Measurements from ENCODE around the gene EDN2.
A peak's percentile ranks its signal among the peaks of the same experiment; 100 is the strongest.

The EDN2 gene

DNA sequence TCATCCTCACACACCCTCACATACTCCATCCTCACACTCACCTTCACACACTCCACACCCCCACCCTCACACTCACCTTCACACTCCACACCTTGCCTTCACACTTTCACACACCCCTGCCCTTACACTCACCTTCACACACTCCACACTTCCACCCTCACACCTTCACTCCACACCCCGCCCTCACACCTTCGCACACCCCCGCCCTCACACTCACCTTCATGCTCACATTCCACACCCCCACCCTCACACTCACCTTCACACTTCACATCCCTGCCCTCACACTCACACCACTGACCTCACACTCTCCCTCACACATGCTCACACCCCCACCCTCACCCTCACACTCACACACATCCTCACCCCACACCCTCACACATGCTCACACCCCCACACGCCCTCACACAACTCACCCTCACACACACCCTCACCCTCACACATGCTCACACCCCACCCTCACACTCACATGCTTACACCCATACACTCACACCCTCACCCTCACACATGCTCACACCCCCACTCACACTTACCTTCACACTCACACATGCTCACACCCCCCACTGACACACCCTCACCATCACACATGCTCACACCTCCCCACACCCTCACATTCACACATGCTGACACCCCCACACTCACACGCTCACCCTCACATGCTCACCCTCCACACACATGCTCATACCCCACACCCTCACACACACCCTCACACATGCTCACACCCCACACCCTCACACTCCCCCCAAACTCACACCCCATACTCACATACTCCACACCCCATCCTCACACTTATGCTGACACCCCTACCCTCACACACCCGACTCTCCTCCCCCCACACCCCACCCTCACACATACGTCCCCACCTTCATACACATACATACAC lies 44.5 kb upstream of the EDN2 start:
- Histone ChIP-seq H4K8ac (ENCODE audit: low read length) (no peak overlapping the region), H3K27me3 (ENCODE audit: control insufficient read depth in 1 of 2, insufficient read depth in 1 of 2, low read length in 2 of 2) (peaks cover 20 to 21% of the 10 kb centered on the region in 2 experiments), H2BK12ac (ENCODE audit: low read length in 2 of 2) (no peak overlapping the region), H3K14ac (ENCODE audit: low read length in 2 of 2) (peak overlapping the region in 1 of 2 experiments; percentile 53), H3K4me1 (ENCODE audit: control insufficient read depth, insufficient read depth, low read depth, low read length) (peaks cover 7% of the 10 kb centered on the region), H3K18ac (ENCODE audit: low read depth in 1 of 2, low read length in 2 of 2) (no peak overlapping the region), H2AFZ (ENCODE audit: low read depth, low read length) (no peak overlapping the region), H3K9me3 (ENCODE audit: control insufficient read depth, low read length) (no peaks in the 10 kb centered on the region), H2BK5ac (ENCODE audit: low read depth, low read length, poor library complexity, severe bottlenecking) (no peak overlapping the region), H3K4me2 (ENCODE audit: low read length, poor library complexity, severe bottlenecking) (no peak overlapping the region), H3K27ac (ENCODE audit: low read length, poor library complexity, severe bottlenecking) (no peak overlapping the region), H3K23ac (ENCODE audit: low read length in 2 of 2) (no peak overlapping the region), H2BK120ac (ENCODE audit: low read depth, low read length) (no peak overlapping the region), H3K36me3 (ENCODE audit: control insufficient read depth in 1 of 2, insufficient read depth in 2 of 2, low read depth in 1 of 2, low read length in 2 of 2) (peaks cover 0 to 7% of the 10 kb centered on the region in 2 experiments), H4K91ac (ENCODE audit: low read length) (no peak overlapping the region), H2BK15ac (ENCODE audit: low read depth, poor library complexity, severe bottlenecking) (no peak overlapping the region), H3K4ac (ENCODE audit: low read depth in 1 of 2, low read length in 2 of 2) (no peak overlapping the region), H3K4me3 (ENCODE audit: insufficient read depth in 1 of 2, low read depth in 1 of 2, low read length in 2 of 2) (no peak overlapping the region), H3K9ac (ENCODE audit: low read length) (no peak overlapping the region), H3K79me1 (replicated peaks; ENCODE audit: low read length, poor library complexity, severe bottlenecking) (no peaks in the 10 kb centered on the region), H2AK5ac (ENCODE audit: low read length, severe bottlenecking) (no peak overlapping the region)
- no peak for DNase-seq
- 68% methylated on average over 7 of the region's 7 CpGs for WGBS

DNA sequence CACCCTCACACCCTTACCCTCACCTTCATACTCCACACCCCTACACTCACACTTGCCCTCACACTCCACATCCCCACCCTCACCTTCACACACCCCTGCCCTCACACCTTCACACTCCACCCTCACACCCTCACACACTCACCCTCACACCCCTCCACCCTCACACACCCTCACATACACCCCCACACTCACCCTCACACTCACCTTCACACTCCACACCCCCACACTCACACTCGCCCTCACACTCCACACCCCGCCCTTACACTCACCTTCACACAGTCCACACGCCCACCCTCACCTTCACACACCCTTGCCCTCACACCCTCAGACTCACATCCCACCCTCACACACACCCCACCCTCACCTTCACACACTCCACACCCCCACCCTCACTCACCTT lies 43.6 kb upstream of the EDN2 start:
- H3K14ac ChIP-seq (ENCODE audit: low read length in 2 of 2): no peak overlapping the region
- peaks cover 13 to 17% of the 10 kb centered on the region in 2 experiments for H3K27me3 ChIP-seq (ENCODE audit: control insufficient read depth in 1 of 2, insufficient read depth in 1 of 2, low read length in 2 of 2)
- H3K4me3 ChIP-seq (ENCODE audit: insufficient read depth in 1 of 2, low read depth in 1 of 2, low read length in 2 of 2): peak overlapping the region in 1 of 2 experiments; percentile 11
- no peak overlapping the region for H4K91ac ChIP-seq (ENCODE audit: low read length)
- no peaks in the 10 kb centered on the region for H3K9me3 ChIP-seq (ENCODE audit: control insufficient read depth, low read length)
- no peak overlapping the region for H2AFZ ChIP-seq (ENCODE audit: low read depth, low read length)
- H3K9ac ChIP-seq (ENCODE audit: low read length): no peak overlapping the region
- no peak overlapping the region for H3K27ac ChIP-seq (ENCODE audit: low read length, poor library complexity, severe bottlenecking)
- no peak overlapping the region for H2BK5ac ChIP-seq (ENCODE audit: low read depth, low read length, poor library complexity, severe bottlenecking)
- no peak overlapping the region for H2BK12ac ChIP-seq (ENCODE audit: low read length in 2 of 2)
- no peak overlapping the region for H2BK120ac ChIP-seq (ENCODE audit: low read depth, low read length)
- H2AK5ac ChIP-seq (ENCODE audit: low read length, severe bottlenecking): no peak overlapping the region
- peaks cover 0 to 8% of the 10 kb centered on the region in 2 experiments for H3K36me3 ChIP-seq (ENCODE audit: control insufficient read depth in 1 of 2, insufficient read depth in 2 of 2, low read depth in 1 of 2, low read length in 2 of 2)
- H2BK15ac ChIP-seq (ENCODE audit: low read depth, poor library complexity, severe bottlenecking): no peak overlapping the region
- no peak overlapping the region for H3K18ac ChIP-seq (ENCODE audit: low read depth in 1 of 2, low read length in 2 of 2)
- no peaks in the 10 kb centered on the region for H3K79me1 ChIP-seq (replicated peaks; ENCODE audit: low read length, poor library complexity, severe bottlenecking)
- H3K4me1 ChIP-seq (ENCODE audit: control insufficient read depth, insufficient read depth, low read depth, low read length): peaks cover 7% of the 10 kb centered on the region
- 95% methylated on average over 3 of the region's 3 CpGs for WGBS
- H3K4ac ChIP-seq (ENCODE audit: low read depth in 1 of 2, low read length in 2 of 2): no peak overlapping the region
- no peak for DNase-seq
- no peak overlapping the region for H3K4me2 ChIP-seq (ENCODE audit: low read length, poor library complexity, severe bottlenecking)
- H3K23ac ChIP-seq (ENCODE audit: low read length in 2 of 2): no peak overlapping the region
- no peak overlapping the region for H4K8ac ChIP-seq (ENCODE audit: low read length)

DNA sequence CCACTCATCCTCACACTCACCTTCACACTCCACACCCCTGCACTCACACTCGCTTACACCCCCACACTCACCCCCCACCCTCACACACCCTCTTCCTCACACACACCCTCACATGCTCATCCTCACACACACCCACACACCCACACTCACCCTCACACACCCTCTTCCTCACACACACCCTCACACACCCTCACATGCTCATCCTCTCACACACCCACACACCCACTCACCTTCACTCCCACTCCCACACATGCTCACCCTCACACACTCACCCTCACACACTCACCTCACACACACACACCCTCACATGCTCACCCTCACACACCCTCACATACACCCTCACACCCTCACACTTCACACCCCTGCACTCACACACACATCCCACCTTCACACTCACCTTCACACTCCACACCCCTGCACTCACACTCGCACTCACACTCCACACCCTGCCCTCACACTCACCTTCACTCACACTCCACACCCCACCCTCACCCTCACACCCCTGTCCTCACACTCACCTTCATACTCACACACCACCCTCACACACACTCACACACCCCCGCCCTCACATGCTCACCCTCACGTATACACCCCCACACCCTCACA lies 42.6 kb upstream of the EDN2 start:
- Histone ChIP-seq H3K36me3 (ENCODE audit: control insufficient read depth in 1 of 2, insufficient read depth in 2 of 2, low read depth in 1 of 2, low read length in 2 of 2) (peaks cover 0 to 15% of the 10 kb centered on the region in 2 experiments), H2AK5ac (ENCODE audit: low read length, severe bottlenecking) (no peak overlapping the region), H3K9ac (ENCODE audit: low read length) (no peak overlapping the region), H3K4ac (ENCODE audit: low read depth in 1 of 2, low read length in 2 of 2) (no peak overlapping the region), H2BK120ac (ENCODE audit: low read depth, low read length) (no peak overlapping the region), H2BK5ac (ENCODE audit: low read depth, low read length, poor library complexity, severe bottlenecking) (no peak overlapping the region), H3K23ac (ENCODE audit: low read length in 2 of 2) (no peak overlapping the region), H4K91ac (ENCODE audit: low read length) (no peak overlapping the region), H2BK12ac (ENCODE audit: low read length in 2 of 2) (no peak overlapping the region), H3K18ac (ENCODE audit: low read depth in 1 of 2, low read length in 2 of 2) (no peak overlapping the region), H3K14ac (ENCODE audit: low read length in 2 of 2) (no peak overlapping the region), H3K79me1 (replicated peaks; ENCODE audit: low read length, poor library complexity, severe bottlenecking) (no peaks in the 10 kb centered on the region), H2BK15ac (ENCODE audit: low read depth, poor library complexity, severe bottlenecking) (no peak overlapping the region), H3K4me2 (ENCODE audit: low read length, poor library complexity, severe bottlenecking) (no peak overlapping the region), H2AFZ (ENCODE audit: low read depth, low read length) (no peak overlapping the region), H4K8ac (ENCODE audit: low read length) (no peak overlapping the region), H3K27me3 (ENCODE audit: control insufficient read depth in 1 of 2, insufficient read depth in 1 of 2, low read length in 2 of 2) (peaks cover 2 to 15% of the 10 kb centered on the region in 2 experiments), H3K9me3 (ENCODE audit: control insufficient read depth, low read length) (no peaks in the 10 kb centered on the region), H3K27ac (ENCODE audit: low read length, poor library complexity, severe bottlenecking) (no peak overlapping the region), H3K4me3 (ENCODE audit: insufficient read depth in 1 of 2, low read depth in 1 of 2, low read length in 2 of 2) (no peak overlapping the region), H3K4me1 (ENCODE audit: control insufficient read depth, insufficient read depth, low read depth, low read length) (peaks cover 7% of the 10 kb centered on the region)
- no peak for DNase-seq
- 94% methylated on average over 4 of the region's 4 CpGs for WGBS

DNA sequence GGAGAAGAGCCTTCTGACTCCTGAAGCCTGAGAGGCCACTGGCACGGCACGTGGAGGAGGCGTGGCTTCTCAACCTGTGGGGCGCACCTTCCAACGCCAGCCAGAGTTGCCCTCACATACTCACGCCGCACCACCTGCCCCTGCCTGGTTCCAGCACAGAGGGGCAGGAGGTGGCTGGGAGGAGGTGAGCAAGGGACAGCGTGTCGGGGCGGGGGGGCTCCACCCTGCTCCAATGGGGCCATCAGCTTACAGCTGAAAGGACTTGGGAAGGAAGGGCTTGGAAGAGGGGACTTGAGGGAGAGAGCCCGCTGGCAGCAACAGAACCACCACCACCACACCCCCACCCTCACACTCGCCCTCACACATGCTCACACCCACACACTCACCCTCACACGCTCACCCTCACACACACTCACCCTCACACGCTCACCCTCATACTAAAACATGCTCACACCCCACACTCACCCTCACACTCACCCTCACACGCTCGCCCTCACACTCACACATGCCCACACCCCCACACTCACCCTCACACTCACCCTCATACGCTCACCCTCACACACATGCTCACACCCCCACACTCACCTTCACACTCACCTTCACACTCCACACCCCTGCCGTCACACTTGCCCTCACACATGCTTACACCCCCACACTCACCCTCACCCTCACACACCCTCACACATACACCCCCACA lies 41.6 kb upstream of the EDN2 start:
- no peak overlapping the region for H2BK120ac ChIP-seq (ENCODE audit: low read depth, low read length)
- no peak overlapping the region for H3K14ac ChIP-seq (ENCODE audit: low read length in 2 of 2)
- no peak overlapping the region for H3K4me2 ChIP-seq (ENCODE audit: low read length, poor library complexity, severe bottlenecking)
- no peak for DNase-seq
- no peak overlapping the region for H3K27ac ChIP-seq (ENCODE audit: low read length, poor library complexity, severe bottlenecking)
- no peak overlapping the region for H3K18ac ChIP-seq (ENCODE audit: low read depth in 1 of 2, low read length in 2 of 2)
- 87% methylated on average over 15 of the region's 18 CpGs for WGBS
- peaks cover 0 to 18% of the 10 kb centered on the region in 2 experiments for H3K36me3 ChIP-seq (ENCODE audit: control insufficient read depth in 1 of 2, insufficient read depth in 2 of 2, low read depth in 1 of 2, low read length in 2 of 2)
- no peak overlapping the region for H2BK5ac ChIP-seq (ENCODE audit: low read depth, low read length, poor library complexity, severe bottlenecking)
- no peak overlapping the region for H3K4me3 ChIP-seq (ENCODE audit: insufficient read depth in 1 of 2, low read depth in 1 of 2, low read length in 2 of 2)
- no peak overlapping the region for H2AK5ac ChIP-seq (ENCODE audit: low read length, severe bottlenecking)
- peaks cover 7% of the 10 kb centered on the region for H3K4me1 ChIP-seq (ENCODE audit: control insufficient read depth, insufficient read depth, low read depth, low read length)
- H2BK12ac ChIP-seq (ENCODE audit: low read length in 2 of 2): no peak overlapping the region
- no peaks in the 10 kb centered on the region for H3K9me3 ChIP-seq (ENCODE audit: control insufficient read depth, low read length)
- no peaks in the 10 kb centered on the region for H3K79me1 ChIP-seq (replicated peaks; ENCODE audit: low read length, poor library complexity, severe bottlenecking)
- peaks cover 0 to 8% of the 10 kb centered on the region in 2 experiments for H3K27me3 ChIP-seq (ENCODE audit: control insufficient read depth in 1 of 2, insufficient read depth in 1 of 2, low read length in 2 of 2)
- H2AFZ ChIP-seq (ENCODE audit: low read depth, low read length): no peak overlapping the region
- no peak overlapping the region for H3K23ac ChIP-seq (ENCODE audit: low read length in 2 of 2)
- H2BK15ac ChIP-seq (ENCODE audit: low read depth, poor library complexity, severe bottlenecking): no peak overlapping the region
- no peak overlapping the region for H4K91ac ChIP-seq (ENCODE audit: low read length)
- no peak overlapping the region for H3K4ac ChIP-seq (ENCODE audit: low read depth in 1 of 2, low read length in 2 of 2)
- H4K8ac ChIP-seq (ENCODE audit: low read length): no peak overlapping the region
- H3K9ac ChIP-seq (ENCODE audit: low read length): no peak overlapping the region

Measured in mesenchymal stem cell (in vitro differentiated cells and primary cell).